ENCODE data around the gene GPR107.

- no peak for TF ChIP-seq CTCF (IDR thresholded peaks at IDR 0.05)
- TF ChIP-seq POLR2A (IDR thresholded peaks at IDR 0.05): no peak
- no peak for TF ChIP-seq POLR2AphosphoS5 (IDR thresholded peaks at IDR 0.05; ENCODE audit: insufficient read depth in 1 of 2, low read depth in 1 of 2)
Observed at GRCh38 chr9:130124085-130124860, 70.6 kb downstream of the GPR107 start.
